ENCODE data around the gene ABCD3. TPM values are rescaled to one million over a fixed set of nuclear protein-coding genes. Genes with fewer than 3 reads are reported as not detected.

Gene ABCD3
- total RNA-seq, 3 donors from 2014 or later: 22.2 to 60.3 (median 36.1) TPM

DNA sequence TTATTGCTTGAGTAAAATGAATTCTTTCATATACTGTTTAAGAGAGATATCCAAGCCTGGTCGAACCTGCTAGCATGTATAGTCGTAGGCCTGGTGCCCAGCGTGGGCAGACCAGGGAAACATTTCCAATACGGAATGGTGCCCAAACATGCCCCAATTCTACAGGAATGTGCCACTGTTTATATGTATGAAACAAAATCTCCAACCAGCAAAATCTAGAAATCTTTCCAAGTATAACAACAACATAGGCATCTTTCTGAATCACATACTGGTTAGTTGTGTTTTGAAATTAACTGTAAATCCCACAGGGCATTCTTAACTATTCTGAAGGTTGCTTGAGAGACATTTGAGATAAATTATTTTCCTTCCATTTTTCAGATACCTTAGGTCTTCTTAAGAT, 17.0 kb upstream of the ABCD3 start:
- TF ChIP-seq CTCF (IDR thresholded peaks at IDR 0.05) (no peak), POLR2AphosphoS5 (IDR thresholded peaks at IDR 0.05) (no peak), POLR2A (IDR thresholded peaks at IDR 0.05) (no peak)
- Histone ChIP-seq H3K27me3 (no peaks in the 10 kb centered on the region), H3K4me3 (no peak overlapping the region), H3K27ac (no peak overlapping the region), H3K4me1 (no peaks in the 10 kb centered on the region), H3K9me3 (no peaks in the 10 kb centered on the region), H3K36me3 (no peaks in the 10 kb centered on the region)
- peak in 1 of 2 donors; percentile 27 for DNase-seq (ENCODE audit: low spot score in 2 of 2)
- intact Hi-C loops (cut with DNase I; ENCODE audit: low total_unique reads): loop anchor here (2.0 kb wide), 1 partner anchor 54 kb away; no protein-coding TSS in a partner anchor

DNA sequence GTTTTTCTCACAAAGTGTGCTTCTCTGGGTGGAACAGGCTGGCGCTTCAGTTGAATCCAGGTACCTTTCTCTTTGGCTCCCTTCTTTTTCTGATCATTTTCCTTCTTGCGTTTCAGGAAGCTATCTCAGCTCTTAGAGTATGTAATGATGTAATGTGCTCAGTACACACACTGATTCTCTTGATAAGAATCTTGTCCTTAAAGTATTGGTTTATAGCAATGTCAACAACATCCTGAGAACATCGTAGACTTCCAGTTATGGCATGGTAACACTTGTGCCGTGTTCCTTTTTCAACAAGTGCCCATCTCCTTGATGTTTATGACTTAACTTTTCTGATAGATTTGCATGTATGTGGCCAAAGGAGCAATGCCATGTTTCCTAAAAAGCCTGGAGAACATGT, 11.7 kb upstream of the ABCD3 start:
- TF ChIP-seq CTCF (IDR thresholded peaks at IDR 0.05): no peak
- no peak for TF ChIP-seq POLR2AphosphoS5 (IDR thresholded peaks at IDR 0.05)
- TF ChIP-seq POLR2A (IDR thresholded peaks at IDR 0.05): no peak
- no peak for DNase-seq (ENCODE audit: low spot score in 2 of 2)
- Histone ChIP-seq H3K9me3 (no peaks in the 10 kb centered on the region), H3K27ac (no peak overlapping the region), H3K27me3 (no peaks in the 10 kb centered on the region), H3K4me3 (no peak overlapping the region), H3K4me1 (no peaks in the 10 kb centered on the region), H3K36me3 (no peaks in the 10 kb centered on the region)
- intact Hi-C loops (cut with DNase I; ENCODE audit: low total_unique reads): no loop called here

- Histone ChIP-seq H3K36me3 (no peaks in the 10 kb centered on the region), H3K4me1 (no peaks in the 10 kb centered on the region), H3K27me3 (no peaks in the 10 kb centered on the region), H3K27ac (no peak overlapping the region), H3K9me3 (no peaks in the 10 kb centered on the region), H3K4me3 (no peak overlapping the region)
- intact Hi-C loops (cut with DNase I; ENCODE audit: low total_unique reads): no loop called here
- DNase-seq (ENCODE audit: low spot score in 2 of 2): no peak
- TF ChIP-seq POLR2AphosphoS5 (IDR thresholded peaks at IDR 0.05): no peak
- TF ChIP-seq POLR2A (IDR thresholded peaks at IDR 0.05): no peak
- no peak for TF ChIP-seq CTCF (IDR thresholded peaks at IDR 0.05)
Measured at GRCh38 chr1:94408104-94408830, 9.9 kb upstream of the ABCD3 start.

- H3K27me3 ChIP-seq: no peaks in the 10 kb centered on the region
- H3K9me3 ChIP-seq: no peaks in the 10 kb centered on the region
- no peaks in the 10 kb centered on the region for H3K4me1 ChIP-seq
- no peak overlapping the region for H3K4me3 ChIP-seq
- H3K36me3 ChIP-seq: no peaks in the 10 kb centered on the region
- intact Hi-C loops (cut with DNase I; ENCODE audit: low total_unique reads): no loop called here
- DNase-seq (ENCODE audit: low spot score in 2 of 2): no peak
- TF ChIP-seq POLR2AphosphoS5 (IDR thresholded peaks at IDR 0.05) (no peak), POLR2A (IDR thresholded peaks at IDR 0.05) (no peak), CTCF (IDR thresholded peaks at IDR 0.05) (no peak)
- H3K27ac ChIP-seq: no peak overlapping the region
Measured at GRCh38 chr1:94411237-94411636, 7.0 kb upstream of the ABCD3 start.

DNA sequence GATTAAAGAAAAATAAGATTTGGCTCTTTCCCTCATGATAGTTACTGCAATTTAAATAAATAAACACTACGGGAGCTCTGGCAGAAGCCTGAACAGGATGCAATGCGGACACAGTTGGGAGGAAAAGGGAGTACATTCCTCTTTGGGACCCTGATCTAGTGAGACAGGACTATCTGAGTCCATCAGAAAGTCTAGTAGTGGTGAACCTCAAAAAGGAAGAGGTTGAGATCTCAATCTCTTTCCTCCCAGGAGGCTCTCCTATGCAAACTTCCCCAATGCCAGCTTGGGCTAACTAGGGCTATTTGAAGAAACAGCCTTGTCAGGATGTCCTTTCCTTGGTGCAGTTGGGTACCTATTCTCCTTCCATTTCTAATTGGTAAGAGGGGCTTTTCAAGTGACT, 4.9 kb upstream of the ABCD3 start:
- no peaks in the 10 kb centered on the region for H3K27me3 ChIP-seq
- no peaks in the 10 kb centered on the region for H3K36me3 ChIP-seq
- H3K4me1 ChIP-seq: no peaks in the 10 kb centered on the region
- no peak for TF ChIP-seq POLR2A (IDR thresholded peaks at IDR 0.05)
- TF ChIP-seq CTCF (IDR thresholded peaks at IDR 0.05): no peak
- no peak for TF ChIP-seq POLR2AphosphoS5 (IDR thresholded peaks at IDR 0.05)
- H3K4me3 ChIP-seq: no peak overlapping the region
- no peaks in the 10 kb centered on the region for H3K9me3 ChIP-seq
- no peak overlapping the region for H3K27ac ChIP-seq
- intact Hi-C loops (cut with DNase I; ENCODE audit: low total_unique reads): no loop called here
- no peak for DNase-seq (ENCODE audit: low spot score in 2 of 2)

Data from breast epithelium (tissue), 4 donors.